SW480 (cell line): ENCODE measurements around the gene FAM199X.
A peak's percentile ranks its signal among the peaks of the same experiment; 100 is the strongest.

Experiments
- DNase-seq: peaks from one replicate; pipeline ENCODE4 v3.0.0-alpha.2; 2016; ENCODE audit warnings: low spot score

The FAM199X gene

DNA sequence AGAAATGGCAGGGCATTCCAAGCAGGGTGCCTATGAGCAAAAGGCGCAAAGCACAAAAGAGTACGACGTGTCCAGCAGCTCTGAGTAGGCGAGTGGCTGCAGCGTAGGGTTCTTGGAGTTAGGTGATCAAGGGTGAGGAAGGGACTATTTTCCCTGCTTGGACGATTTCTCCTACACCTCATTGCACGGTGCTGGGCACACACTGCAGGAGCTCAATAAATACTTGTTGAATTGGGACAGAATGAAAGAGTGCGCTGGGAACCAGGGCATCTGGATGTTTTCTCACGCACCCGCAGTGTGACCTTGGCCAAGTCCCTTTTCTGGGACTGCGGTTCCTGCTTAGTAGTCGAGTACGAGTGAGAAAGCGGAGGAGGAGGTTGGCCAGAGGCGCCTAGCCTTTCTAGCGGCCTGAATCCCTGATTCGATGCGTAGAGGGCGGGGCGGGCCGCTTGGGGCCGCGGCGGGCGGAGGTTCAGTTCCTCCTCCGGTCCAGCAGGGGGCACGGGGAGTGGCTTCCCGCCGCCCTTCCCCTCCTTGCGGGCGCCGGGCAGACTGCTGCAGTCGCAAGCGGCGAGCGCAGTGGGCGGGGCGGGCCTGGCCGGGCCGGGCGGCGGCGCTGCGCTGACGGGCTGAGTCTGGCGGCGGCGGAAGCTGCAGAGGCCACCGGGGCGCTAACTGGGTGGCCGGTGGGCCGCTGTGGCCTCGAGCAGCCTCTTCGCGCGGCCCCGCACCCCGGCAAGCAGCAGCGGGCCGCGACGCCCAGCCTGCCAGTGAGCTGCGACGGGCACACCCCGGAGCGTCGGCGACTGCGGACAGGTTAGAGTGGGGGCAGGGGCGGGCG, at the start of gene FAM199X:
Gene FAM199X, plus strand, starts transcription at position 560 of the 841 bp plus-strand sequence. CDS start 333 bp downstream, outside the sequence.
- peak; percentile 85 for DNase-seq

DNA sequence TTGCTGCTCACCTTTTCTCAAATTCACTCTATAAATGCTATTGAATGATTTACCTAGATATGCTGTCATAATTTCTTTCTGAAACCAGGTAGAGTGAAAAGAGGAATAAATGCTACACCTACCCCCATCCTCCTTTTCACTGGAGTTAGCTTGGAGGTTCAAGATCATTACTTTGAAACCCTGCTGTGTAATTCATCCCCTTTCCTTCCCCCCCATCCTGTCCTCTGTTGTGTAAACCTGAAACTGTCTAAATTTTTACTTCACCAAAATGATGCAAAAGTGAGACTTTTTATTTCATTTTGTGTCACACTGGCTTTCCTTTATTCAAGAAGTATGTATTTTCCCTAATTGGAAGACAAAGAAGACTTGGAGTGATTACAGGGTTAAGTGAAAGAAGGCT, 48.5 kb upstream of the FAM199X start:
- DNase-seq, result no peak

DNA sequence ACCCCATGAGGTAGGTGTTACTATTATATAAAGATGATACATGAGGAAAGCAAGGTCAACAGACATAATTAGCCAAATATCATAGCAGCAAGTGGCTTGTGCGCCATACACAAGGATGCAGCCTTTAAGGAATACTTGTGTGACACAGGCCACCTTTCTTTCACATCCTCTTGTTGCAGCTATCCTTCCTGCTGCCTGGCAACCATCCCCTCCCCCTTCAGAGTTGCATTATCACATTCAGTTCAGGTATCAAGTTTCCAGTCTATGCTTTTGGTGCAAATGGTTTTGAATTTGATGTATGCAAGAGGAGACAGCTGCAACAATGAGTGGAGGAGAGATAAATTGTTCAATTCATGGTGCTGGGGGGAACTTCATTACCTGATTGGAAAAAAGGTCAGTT, 47.5 kb upstream of the FAM199X start:
- DNase-seq, result no peak

DNA sequence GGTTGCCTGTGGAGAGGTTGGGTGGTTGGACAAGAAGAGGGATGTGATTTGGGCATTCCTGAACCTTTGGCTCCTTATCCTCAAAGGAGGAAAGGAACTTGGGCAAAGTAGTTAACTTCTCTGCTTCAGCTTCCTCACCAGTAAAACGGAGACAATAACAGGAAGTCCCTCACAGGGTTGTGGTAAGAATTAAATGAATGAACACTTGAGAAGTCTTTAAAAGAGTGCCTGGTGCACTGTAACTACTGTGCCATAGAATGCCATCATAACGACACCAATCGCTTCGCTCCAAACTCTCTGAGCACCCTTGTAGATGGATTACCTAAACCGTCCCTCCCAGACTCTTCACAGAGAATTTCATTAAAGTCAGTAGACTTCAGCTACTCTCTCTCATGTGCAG, 43.4 kb upstream of the FAM199X start:
- DNase-seq, result no peak

DNA sequence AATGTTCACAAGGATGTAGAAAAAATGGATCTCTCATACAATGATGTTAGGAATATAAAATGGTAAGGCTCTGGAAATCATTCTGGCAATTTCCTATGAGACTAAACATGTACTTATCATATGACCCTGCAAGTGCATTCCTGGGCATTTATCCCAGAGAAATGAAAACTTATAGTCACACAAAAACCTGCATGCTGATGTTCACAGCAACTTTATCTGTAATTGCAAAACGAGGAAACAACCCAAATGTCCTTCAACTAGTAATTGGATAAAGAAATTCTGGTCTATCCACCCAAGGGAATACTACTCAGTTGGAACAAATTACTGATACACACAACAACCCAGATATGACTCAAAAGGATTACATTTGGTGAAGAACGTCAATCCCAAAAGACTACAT, 39.4 kb upstream of the FAM199X start:
- DNase-seq, result no peak

DNA sequence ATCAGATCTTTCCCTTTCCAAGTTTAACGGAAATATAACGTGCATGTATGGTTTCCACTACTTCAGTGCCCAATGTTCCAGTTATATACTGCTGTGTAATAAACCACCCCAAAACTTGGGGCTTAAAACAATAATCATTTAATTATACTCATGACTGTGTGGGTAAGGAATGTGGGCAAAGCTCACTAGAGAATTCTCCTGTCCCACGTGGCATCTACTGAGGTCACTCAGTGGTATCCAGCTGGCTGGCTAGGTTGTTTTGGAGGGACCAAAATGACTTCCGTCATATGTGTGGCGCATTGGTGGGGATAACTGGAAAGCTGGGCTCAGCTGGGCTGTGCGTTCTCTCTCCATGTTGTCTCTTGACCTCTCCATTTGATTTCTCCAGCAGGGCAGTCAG, 35.4 kb upstream of the FAM199X start:
- DNase-seq, result no peak

DNA sequence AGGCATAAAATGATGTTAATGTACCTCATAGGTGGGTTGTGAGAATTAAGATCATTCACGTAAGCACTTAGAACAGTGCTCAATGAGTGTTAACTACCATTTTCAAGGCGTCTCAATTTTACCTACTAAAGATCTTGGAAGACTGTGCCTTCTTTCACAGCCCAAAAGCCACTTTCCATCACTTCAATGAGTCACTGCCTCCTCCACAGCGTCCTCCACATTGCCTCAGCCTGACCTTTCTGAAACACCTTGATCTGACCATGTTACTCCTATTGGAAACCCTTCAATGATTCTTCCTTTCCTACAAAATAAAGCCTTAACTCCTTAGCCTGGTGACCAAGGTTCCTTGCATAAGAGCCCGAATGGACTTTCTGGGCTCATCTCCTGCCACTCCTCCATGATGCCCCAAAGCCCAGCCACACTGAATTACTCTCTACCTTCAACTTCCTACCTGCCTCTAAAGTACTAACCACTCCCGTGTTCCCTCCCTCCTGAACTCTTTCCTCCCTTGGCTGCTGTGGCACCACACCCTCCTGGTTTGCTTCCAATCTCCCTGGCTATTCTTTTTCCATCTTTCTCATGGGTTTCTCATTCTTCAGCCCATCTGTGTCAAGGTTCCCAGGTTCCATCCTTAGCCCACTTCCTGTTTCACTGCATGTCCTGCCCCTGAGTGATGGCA, 31.5 kb upstream of the FAM199X start:
- DNase-seq, result no peak

DNA sequence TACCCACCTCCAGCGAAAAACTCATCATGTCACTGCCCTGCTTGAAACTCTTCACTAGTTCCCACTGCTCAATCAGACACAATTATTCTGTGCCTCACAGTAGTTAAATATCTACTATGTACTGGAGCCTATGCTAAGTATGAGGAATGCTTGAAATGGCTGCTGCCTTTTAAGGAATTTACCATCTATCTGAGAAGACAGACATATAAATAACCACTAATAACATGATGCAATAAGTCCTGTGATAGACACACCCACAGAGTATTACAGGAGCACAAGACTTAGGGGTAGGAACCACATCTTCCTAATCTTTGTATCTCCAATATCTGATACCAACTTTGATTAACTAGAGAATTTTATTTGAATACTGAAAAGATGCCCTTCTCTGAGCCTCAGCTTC, 30.6 kb upstream of the FAM199X start:
- DNase-seq, result no peak

DNA sequence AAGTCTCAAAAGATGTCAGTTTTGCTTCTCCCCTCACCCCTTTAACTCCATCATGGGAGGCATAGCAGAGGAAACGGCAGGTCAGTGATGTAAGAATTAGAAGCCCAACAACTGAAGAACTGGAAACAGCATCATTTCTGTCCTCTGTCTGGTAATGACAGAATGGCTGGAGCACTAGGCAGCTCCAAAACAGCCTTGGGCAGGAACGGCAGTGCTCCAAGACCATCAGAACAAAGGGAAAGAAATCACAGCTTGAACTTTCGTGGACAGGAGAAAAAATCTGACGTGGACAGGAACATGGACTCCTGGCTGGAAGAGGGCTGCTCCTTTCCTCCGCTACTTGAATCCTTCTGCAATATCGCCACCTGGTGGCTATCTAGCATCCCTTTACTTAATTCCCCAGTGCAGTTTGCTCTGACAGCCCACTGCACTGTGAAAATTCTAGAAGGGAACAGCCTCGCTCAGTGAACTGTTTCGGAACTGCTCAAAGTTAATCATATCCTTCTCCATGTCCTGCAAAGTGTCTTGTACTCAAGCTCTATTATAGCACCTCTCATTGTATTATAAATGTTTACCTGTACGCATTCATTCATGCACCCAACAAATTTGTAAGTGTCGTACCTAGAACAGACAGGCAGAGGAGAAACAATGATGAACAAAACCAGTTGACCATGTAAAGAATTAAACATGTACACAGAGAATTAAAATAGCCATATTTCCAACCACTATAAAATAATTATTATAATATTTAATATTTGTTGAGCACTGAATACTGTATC, 29.8 kb upstream of the FAM199X start:
- DNase-seq, result peak; percentile 77

DNA sequence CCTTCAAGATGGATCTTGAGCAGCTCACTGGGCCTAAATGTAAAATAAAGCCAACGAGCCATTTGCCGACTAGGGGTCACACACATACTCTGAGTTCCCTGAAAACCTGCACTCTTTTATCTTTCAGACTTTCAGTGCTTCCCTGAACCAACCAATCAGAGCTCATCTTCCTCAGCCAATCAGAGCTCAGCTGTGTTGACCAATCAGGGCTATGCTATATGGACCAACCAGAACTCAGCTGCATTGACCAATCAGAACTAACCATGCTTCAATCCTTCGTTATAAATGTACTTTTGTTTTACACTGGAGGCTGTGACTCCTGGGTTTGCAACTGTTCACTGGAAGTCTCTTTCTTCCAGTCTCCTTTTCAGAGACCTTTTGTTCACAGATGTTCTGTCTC, 28.8 kb upstream of the FAM199X start:
- DNase-seq, result no peak

DNA sequence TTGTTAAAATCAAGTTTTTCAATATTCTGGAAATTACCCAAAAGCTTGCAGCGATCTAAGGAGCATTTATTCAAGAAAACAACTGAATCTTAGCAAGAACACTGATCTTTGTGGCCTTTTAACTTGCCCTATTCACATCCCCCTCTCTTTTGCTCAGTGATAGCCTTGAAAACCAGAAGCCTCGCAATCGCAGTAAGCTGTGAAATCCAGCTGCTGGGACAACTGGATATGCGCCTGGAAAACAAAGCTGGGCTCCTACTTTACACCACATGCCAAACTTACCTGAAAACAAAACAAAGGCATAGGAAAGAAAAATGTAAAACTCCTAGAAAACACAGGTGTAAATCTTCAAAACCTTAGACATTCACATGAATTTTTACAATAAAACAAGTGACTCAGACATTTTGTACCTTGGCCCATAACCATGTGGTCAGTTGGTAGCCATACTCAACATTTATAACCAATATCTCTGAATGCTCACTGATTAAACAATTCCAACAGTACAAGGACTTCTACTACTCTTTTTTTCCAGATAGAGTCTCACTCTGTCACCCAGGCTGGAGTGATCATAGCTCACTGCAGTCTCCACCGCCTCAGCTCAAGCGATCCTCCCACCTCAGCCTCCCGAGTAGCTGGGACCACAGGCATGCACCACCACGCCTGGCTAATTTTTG, 25.0 kb upstream of the FAM199X start:
- DNase-seq, result no peak

DNA sequence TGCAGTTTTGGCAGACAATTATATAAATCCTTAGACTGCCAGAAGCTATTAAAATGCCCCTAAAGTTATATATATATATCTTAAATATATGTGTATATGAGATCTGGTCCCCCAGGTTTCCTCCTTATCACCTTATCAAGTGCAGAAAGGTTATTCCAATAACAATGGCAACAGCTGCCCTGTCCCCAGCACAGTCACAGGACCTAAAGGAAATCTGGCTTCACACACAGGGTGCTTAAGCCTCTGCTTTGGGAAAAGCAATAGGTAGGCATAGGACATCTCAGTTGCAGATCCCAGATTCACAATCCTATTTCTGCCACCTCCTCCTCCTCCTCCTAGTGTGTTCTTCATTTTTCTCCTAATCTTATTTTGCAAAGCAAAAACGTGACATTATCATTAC, 15.2 kb upstream of the FAM199X start:
- DNase-seq, result no peak

DNA sequence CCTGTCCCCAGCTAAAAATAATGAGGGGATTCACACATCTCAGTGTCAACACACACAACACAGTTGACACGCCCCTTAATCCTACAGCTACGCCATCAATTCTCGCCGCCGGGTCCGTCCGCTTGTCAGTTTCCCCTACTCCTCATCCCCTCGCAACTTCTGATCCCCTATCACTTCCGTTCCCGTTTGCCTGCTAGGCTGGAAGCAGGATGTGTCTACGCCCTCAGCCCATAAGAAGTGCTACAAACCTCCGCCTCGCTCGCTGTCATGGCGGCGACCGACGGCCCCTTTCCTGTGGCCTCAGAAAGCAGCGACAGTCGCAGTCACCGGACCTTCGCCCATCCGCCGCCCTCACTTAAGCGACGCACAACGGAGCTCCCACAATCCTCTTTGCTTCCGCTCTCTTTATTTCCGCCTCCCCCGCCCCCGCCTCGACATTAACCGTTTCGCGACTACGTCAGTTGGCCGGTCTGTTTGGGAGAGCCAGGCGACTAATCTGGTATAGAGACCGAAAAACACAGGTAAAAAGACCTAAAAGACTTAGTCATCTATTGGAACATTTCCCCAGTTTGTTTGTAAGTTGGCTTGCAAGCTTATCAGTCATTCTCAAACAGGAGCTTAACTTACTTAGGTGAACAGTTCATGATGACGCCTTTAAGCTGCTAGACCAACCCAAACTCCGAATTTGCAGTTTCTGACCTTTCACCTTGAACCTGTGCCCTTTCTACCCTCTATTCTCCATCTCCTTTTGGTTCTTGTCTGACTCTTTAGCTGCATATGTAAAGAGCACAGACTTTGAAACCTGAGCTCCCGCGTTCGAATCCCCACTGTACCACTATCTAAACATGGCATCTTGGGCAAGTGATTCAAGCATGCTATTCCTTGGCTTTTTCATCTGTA, 9.4 kb upstream of the FAM199X start, which contains the start of gene SLC25A53:
Gene SLC25A53, minus strand, starts transcription at position 380 of the 900 bp plus-strand sequence. CDS start 51,752 bp downstream, outside the sequence.
- peak; percentile 87 for DNase-seq

DNA sequence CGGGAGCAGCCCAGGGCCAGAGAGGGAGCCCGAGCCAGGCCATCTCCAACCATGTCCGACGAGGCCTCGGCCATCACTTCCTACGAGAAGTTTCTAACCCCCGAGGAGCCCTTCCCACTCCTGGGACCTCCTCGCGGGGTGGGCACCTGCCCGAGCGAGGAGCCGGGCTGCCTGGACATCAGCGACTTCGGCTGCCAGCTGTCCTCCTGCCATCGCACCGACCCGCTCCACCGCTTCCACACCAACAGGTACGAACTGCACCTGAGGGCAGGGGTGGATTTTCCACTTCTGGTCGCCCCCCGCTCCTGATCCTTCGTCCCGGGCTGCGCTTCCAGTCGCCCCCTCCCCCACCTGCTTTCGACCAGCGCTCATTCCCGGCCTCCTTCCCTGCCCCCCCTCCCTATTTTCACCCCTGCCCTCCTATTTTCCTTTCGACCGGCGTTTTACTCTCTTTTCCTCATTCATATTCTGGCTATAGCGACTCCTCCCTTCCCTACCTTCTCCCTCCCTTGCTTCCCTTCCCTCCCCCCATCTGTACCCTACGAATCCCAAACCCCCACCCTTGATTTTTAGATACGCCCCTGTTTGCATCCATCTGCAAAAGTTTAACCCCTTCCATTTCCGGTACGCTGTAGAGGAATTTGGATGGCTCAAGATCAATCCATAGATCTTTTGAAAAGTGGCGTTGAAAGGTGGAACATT, 633 bp downstream of the FAM199X start:
- DNase-seq, result peak; percentile 1

DNA sequence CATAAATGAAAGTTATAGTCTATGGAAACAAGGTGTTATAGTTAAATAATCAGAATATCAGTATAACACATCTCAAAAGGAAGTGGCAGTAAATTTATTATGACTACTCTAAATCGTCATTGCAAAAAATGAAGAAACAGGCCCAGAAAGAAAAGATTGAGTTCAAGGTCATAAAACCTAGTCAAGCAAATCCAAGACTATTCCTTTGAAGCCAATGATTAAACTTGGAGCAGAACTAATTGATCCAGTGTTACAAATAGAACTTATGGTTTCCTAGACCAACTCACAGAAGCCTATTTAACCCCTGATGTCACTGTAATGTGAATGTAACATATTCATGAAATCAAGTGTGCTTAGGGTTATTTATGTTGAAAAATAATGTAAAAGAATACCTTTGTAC, 1.9 kb downstream of the FAM199X start:
- no peak for DNase-seq

DNA sequence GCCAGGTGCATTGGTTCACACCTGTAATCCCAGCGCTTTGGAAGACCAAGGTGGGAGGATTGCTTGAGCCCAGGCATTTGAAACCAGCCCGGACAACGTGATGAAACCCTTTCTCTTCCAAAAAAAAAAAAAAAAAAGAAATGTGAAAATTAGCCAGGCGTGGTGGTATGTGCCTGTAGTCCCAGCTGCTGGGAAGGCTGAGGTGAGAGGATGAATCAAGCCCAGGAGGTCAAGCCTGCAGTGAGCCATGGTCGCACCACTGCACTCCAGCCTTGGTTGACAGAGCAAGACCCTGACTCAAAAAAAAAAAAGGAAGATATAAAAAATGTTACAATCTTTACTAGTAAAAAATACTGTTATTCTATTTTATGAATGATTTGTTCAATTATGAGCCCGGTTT, 5.9 kb downstream of the FAM199X start:
- no peak for DNase-seq

DNA sequence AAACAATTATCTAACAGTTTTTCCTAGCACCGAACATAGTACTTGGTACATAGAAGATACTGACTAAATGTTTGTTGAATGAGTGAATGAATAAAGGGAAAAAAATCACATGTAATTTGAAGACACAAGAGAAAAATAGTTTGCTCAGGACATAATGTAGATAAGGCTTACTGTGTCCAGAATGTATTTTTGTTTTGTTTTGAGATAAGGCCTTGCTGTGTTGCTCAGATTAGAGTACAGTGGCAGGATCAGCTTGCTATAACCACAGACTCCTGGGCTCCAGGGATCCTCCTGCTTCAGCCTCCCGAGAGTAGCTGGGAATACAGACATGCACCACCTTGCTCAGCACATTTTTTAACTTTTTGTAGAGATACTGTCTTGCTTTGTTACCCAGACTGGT, 6.5 kb downstream of the FAM199X start:
- DNase-seq, result no peak

DNA sequence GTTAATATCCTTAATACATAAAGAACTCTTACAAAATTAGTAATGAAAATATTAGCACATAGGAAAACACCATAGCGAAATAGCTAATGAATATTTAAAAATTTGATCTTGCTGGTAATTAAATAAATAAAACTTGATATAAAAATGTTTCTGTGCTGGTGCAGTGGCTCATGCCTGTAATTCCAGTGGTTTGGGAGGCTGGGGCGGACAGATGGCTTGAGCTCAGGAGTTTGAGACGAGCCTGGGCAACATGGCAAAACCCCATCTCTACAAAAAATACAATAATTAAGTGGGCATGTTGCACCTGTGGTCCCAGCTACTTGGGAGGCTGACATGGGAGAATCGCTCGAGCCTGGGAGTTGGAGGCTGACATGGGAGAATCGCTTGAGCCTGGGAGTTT, 7.6 kb downstream of the FAM199X start:
- no peak for DNase-seq

DNA sequence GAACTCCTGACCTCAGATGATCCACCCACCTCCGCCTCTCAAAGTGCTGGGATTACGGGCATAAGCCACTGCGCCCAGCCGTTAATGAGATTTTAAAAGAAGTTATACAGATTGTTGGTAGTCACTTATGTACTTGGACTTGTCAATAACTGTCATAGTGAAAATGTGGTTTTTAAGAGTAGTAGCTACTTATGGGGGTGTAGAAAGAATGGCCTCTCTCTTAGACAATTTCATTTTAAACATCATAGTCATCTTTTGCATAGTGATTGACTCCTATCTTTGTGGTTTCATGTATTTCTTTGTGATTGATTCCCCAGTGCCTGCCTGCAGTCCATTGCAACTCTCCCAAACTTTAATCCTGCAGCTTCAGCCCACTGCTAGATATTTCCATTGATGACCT, 17.4 kb downstream of the FAM199X start:
- DNase-seq, result no peak

DNA sequence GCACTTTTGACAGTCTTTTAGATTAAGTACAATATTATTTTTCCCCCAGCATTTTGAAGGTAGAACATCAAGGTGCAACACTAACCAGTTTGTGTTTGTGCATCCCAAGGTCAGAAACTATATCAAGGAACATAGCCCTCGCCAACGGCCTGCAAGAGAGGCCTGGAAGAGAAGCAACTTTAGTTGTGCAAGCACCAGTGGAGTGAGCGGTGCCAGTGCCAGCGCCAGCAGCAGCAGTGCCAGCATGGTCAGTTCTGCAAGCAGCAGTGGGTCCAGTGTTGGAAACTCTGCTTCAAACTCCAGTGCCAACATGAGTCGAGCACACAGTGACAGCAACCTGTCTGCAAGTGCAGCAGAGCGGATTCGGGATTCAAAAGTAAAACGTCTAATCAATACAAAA, 21.7 kb downstream of the FAM199X start:
- DNase-seq, result no peak
